Neural progenitor cell (in vitro differentiated cells): ENCODE measurements around the gene SAA2. TPM values are rescaled to one million over a fixed set of nuclear protein-coding genes. Genes with fewer than 3 reads are reported as not detected.

Experiments used
- DNase-seq: peaks from one replicate; pipeline ENCODE4 v3.0.0-alpha.2; 2016; ENCODE audit warnings: low spot score
- H2AFZ ChIP-seq: fragments of 200-600 bp; sonication (generic); replicated peaks from 2 replicates; pipeline ENCODE4 v1.6.1; 2016; ENCODE audit warnings: antibody characterized with exemption
- H3F3A ChIP-seq: fragments of 200-600 bp; sonication (generic); 2 replicates; pipeline ENCODE4 v1.6.1; 2016; ENCODE audit warnings: antibody characterized with exemption, low read depth
- H3K27ac ChIP-seq: fragments of 200-600 bp; sonication (generic); 2 replicates; pipeline ENCODE4 v1.5.1; 2016; ENCODE audit warnings: mild to moderate bottlenecking
- H3K27me3 ChIP-seq: fragments of 200-600 bp; sonication (generic); 2 replicates; pipeline ENCODE4 v1.6.1; 2016; ENCODE audit warnings: mild to moderate bottlenecking, moderate library complexity
- H3K36me3 ChIP-seq: fragments of 200-600 bp; sonication (generic); 2 replicates; pipeline ENCODE4 v1.5.1; 2016
- H3K4me1 ChIP-seq: fragments of 200-600 bp; sonication (generic); 2 replicates; pipeline ENCODE4 v1.6.1; 2016; ENCODE audit warnings: mixed run types
- H3K4me2 ChIP-seq: fragments of 200-600 bp; sonication (generic); 2 replicates; pipeline ENCODE4 v1.6.1; 2016
- H3K4me3 ChIP-seq: fragments of 200-600 bp; sonication (generic); 2 replicates; pipeline ENCODE4 v1.5.1; 2016
- H3K79me2 ChIP-seq: fragments of 200-600 bp; sonication (generic); 2 replicates; pipeline ENCODE4 v1.6.1; 2016; ENCODE audit warnings: low read depth
- H3K9ac ChIP-seq: fragments of 200-600 bp; sonication (generic); 2 replicates; pipeline ENCODE4 v1.6.1; 2016
- H3K9me3 ChIP-seq: fragments of 200-600 bp; sonication (generic); 2 replicates; pipeline ENCODE4 v1.5.1; 2016; ENCODE audit warnings: low read depth
- H4K20me1 ChIP-seq: fragments of 200-600 bp; sonication (generic); 2 replicates; pipeline ENCODE4 v1.6.1; 2016; ENCODE audit warnings: low read depth
- H3K27ac Mint-ChIP-seq: 3 replicates; pipeline ENCODE4 v1.8.0; 2021; ENCODE audit warnings: mixed read lengths
- H3K27me3 Mint-ChIP-seq: 2 replicates; pipeline ENCODE4 v1.8.0; 2022; ENCODE audit warnings: low read depth, mild to moderate bottlenecking, inconsistent platforms, moderate library complexity, mixed read lengths; ENCODE audit not compliant: insufficient read depth
- H3K36me3 Mint-ChIP-seq: 3 replicates; pipeline ENCODE4 v1.8.0; 2021; ENCODE audit warnings: mixed read lengths
- H3K4me1 Mint-ChIP-seq: 3 replicates; pipeline ENCODE4 v1.8.0; 2021; ENCODE audit warnings: mixed read lengths
- H3K4me3 Mint-ChIP-seq: 3 replicates; pipeline ENCODE4 v1.8.0; 2021; ENCODE audit warnings: mild to moderate bottlenecking, moderate library complexity, mixed read lengths
- H3K9me3 Mint-ChIP-seq: 3 replicates; pipeline ENCODE4 v1.8.0; 2020; ENCODE audit warnings: mixed read lengths
- CTCF ChIP-seq: fragments of 200-600 bp; sonication (generic); IDR thresholded peaks from 2 replicates; pipeline ENCODE4 v1.5.1; 2017; ENCODE audit warnings: antibody characterized with exemption, mild to moderate bottlenecking
- EZH2 ChIP-seq: fragments of 200-600 bp; sonication (generic); IDR thresholded peaks from 2 replicates; pipeline ENCODE4 v1.6.1; 2017; ENCODE audit warnings: antibody characterized with exemption, mild to moderate bottlenecking, moderate library complexity
- EZH2phosphoT487 ChIP-seq: fragments of 200-600 bp; sonication (generic); IDR thresholded peaks from 2 replicates; pipeline ENCODE4 v1.6.1; 2017; ENCODE audit warnings: antibody characterized with exemption
- total RNA-seq: library from RNA; depleted of rRNA; stranded (reverse); fragments of >200 nt; gene quantifications from 2 replicates; pipeline ENCODE4 v1.2.3, GENCODE V29; 2015; ENCODE audit warnings: low replicate concordance

Gene SAA2
- total RNA-seq, result not detected in 2 replicates

GRCh38 chr11:18248561-18248960, at the start of gene SAA2:
TSS of gene SAA2 (minus strand) at chr11:18248668. CDS start at chr11:18248011, 657 bp downstream.
- no peaks in the 10 kb centered on the region for H3K79me2 ChIP-seq
- no peak within 1 kb of the TSS for H3K4me3 Mint-ChIP-seq
- TF ChIP-seq EZH2 (no peak), EZH2phosphoT487 (no peak), CTCF (no peak)
- no peaks in the 10 kb centered on the region for H3K4me1 Mint-ChIP-seq
- H3K27ac ChIP-seq, result no peak within 1 kb of the TSS
- no peak within 1 kb of the TSS for H3K4me3 ChIP-seq
- H3K4me1 ChIP-seq, result no peaks in the 10 kb centered on the region
- no peak within 1 kb of the TSS for H3K4me2 ChIP-seq
- H3K27me3 Mint-ChIP-seq, result peaks cover 8% of the 10 kb centered on the region
- no peak for DNase-seq
- H3K27me3 ChIP-seq, result no peaks in the 10 kb centered on the region
- no peaks in the 10 kb centered on the region for H4K20me1 ChIP-seq
- H3F3A ChIP-seq, result no peaks in the 10 kb centered on the region
- H3K36me3 Mint-ChIP-seq, result no peaks in the 10 kb centered on the region
- H3K9me3 ChIP-seq, result no peaks in the 10 kb centered on the region
- no peak within 1 kb of the TSS for H3K9ac ChIP-seq
- no peaks in the 10 kb centered on the region for H3K36me3 ChIP-seq
- no peaks in the 10 kb centered on the region for H3K9me3 Mint-ChIP-seq
- H2AFZ ChIP-seq, result no peak within 1 kb of the TSS
- no peak within 1 kb of the TSS for H3K27ac Mint-ChIP-seq

- no peak overlapping the region for H3K4me3 ChIP-seq
- TF ChIP-seq EZH2phosphoT487 (no peak), EZH2 (no peak), CTCF (no peak)
- Mint-ChIP-seq H3K27ac (no peak overlapping the region), H3K27me3 (no peaks in the 10 kb centered on the region), H3K4me1 (no peaks in the 10 kb centered on the region), H3K4me3 (no peak overlapping the region), H3K36me3 (peaks cover 27% of the 10 kb centered on the region), H3K9me3 (no peaks in the 10 kb centered on the region)
- H2AFZ ChIP-seq, result no peak overlapping the region
- no peaks in the 10 kb centered on the region for H3K4me1 ChIP-seq
- no peak for DNase-seq
- no peak overlapping the region for H3K9ac ChIP-seq
- peaks cover 6% of the 10 kb centered on the region for H3K36me3 ChIP-seq
- H3K4me2 ChIP-seq, result no peak overlapping the region
- no peak overlapping the region for H3K27ac ChIP-seq
- H3K9me3 ChIP-seq, result no peaks in the 10 kb centered on the region
- no peaks in the 10 kb centered on the region for H4K20me1 ChIP-seq
- no peaks in the 10 kb centered on the region for H3F3A ChIP-seq
- no peaks in the 10 kb centered on the region for H3K79me2 ChIP-seq
- no peaks in the 10 kb centered on the region for H3K27me3 ChIP-seq
Measured at GRCh38 chr11:18295316-18295715, 46.8 kb upstream of the SAA2 start.

GRCh38 chr11:18294862-18295261, 46.4 kb upstream of the SAA2 start:
- Mint-ChIP-seq H3K4me3 (no peak overlapping the region), H3K27ac (no peak overlapping the region), H3K27me3 (no peaks in the 10 kb centered on the region), H3K36me3 (peaks cover 27% of the 10 kb centered on the region), H3K9me3 (no peaks in the 10 kb centered on the region), H3K4me1 (no peaks in the 10 kb centered on the region)
- Histone ChIP-seq H3K4me2 (no peak overlapping the region), H3K27ac (no peak overlapping the region), H3K9me3 (no peaks in the 10 kb centered on the region), H3K79me2 (no peaks in the 10 kb centered on the region), H3F3A (no peaks in the 10 kb centered on the region), H3K4me3 (no peak overlapping the region), H4K20me1 (no peaks in the 10 kb centered on the region), H2AFZ (no peak overlapping the region), H3K27me3 (no peaks in the 10 kb centered on the region), H3K4me1 (no peaks in the 10 kb centered on the region), H3K36me3 (peaks cover 6% of the 10 kb centered on the region), H3K9ac (no peak overlapping the region)
- no peak for TF ChIP-seq EZH2phosphoT487
- no peak for TF ChIP-seq EZH2
- TF ChIP-seq CTCF, result no peak
- DNase-seq, result no peak
